Neutrophil (primary cell): ENCODE results near the gene CRIP1.

Source experiments
- H3K27ac ChIP-seq: fragments of 200-600 bp; sonication (generic); 2 replicates; pipeline ENCODE4 v1.5.1; 2016; ENCODE audit warnings: mild to moderate bottlenecking, moderate library complexity
- H3K27me3 ChIP-seq: fragments of 200-600 bp; sonication (generic); 2 replicates; pipeline ENCODE4 v1.6.0; 2016; ENCODE audit warnings: mild to moderate bottlenecking
- H3K36me3 ChIP-seq: fragments of 200-600 bp; sonication (generic); 2 replicates; pipeline ENCODE4 v1.5.1; 2017
- H3K4me1 ChIP-seq, 2 experiments: fragments of 200-600 bp in 1 of 2; sonication (generic) in 1 of 2; 1 replicate in 1 of 2; 2 replicates in 1 of 2; pipeline versions ENCODE4 v1.5.1 to v1.6.1; 2013 to 2016; ENCODE audit warnings: low read depth in 1 of 2, low read length in 1 of 2, mild to moderate bottlenecking in 1 of 2, moderate library complexity in 1 of 2; ENCODE audit not compliant: control insufficient read depth in 1 of 2, insufficient read depth in 1 of 2
- H3K4me3 ChIP-seq, 2 experiments: fragments of 200-600 bp in 1 of 2; sonication (generic) in 1 of 2; 1 replicate in 1 of 2; 2 replicates in 1 of 2; pipeline ENCODE4 v1.5.1; 2013 to 2016; ENCODE audit warnings: low read depth in 1 of 2, low read length in 1 of 2, mild to moderate bottlenecking in 1 of 2, moderate library complexity in 1 of 2
- H3K9me3 ChIP-seq: fragments of 200-600 bp; sonication (generic); 2 replicates; pipeline ENCODE4 v1.5.1; 2016
- CTCF ChIP-seq: fragments of 200-600 bp; sonication (generic); IDR thresholded peaks from 2 replicates; pipeline ENCODE4 v1.5.1; 2016; ENCODE audit warnings: antibody characterized with exemption

CRIP1 gene

GRCh38 chr14:105453847-105454246, 32.8 kb upstream of the CRIP1 start:
- H3K27me3 ChIP-seq = no peaks in the 10 kb centered on the region
- no peaks in the 10 kb centered on the region for H3K9me3 ChIP-seq
- H3K27ac ChIP-seq = no peak overlapping the region
- TF ChIP-seq CTCF = no peak
- no peak overlapping the region for H3K4me3 ChIP-seq
- no peaks in the 10 kb centered on the region for H3K4me1 ChIP-seq
- H3K36me3 ChIP-seq = peaks cover 58% of the 10 kb centered on the region

- Histone ChIP-seq H3K27me3 (no peaks in the 10 kb centered on the region), H3K4me3 (no peak overlapping the region), H3K9me3 (no peaks in the 10 kb centered on the region), H3K27ac (no peak overlapping the region), H3K4me1 (no peaks in the 10 kb centered on the region), H3K36me3 (peaks cover 54% of the 10 kb centered on the region)
- no peak for TF ChIP-seq CTCF
Measured at GRCh38 chr14:105455086-105455640, 31.5 kb upstream of the CRIP1 start.

- H3K27ac ChIP-seq = no peak overlapping the region
Measured at GRCh38 chr14:105455766-105456660, 30.7 kb upstream of the CRIP1 start.

GRCh38 chr14:105456736-105457617, 29.7 kb upstream of the CRIP1 start:
- Histone ChIP-seq H3K9me3 (no peaks in the 10 kb centered on the region), H3K4me3 (no peak overlapping the region), H3K27ac (no peak overlapping the region), H3K27me3 (no peaks in the 10 kb centered on the region), H3K4me1 (no peaks in the 10 kb centered on the region), H3K36me3 (peaks cover 57% of the 10 kb centered on the region)
- no peak for TF ChIP-seq CTCF

More at GRCh38 chr14:105455766-105456660, 30.7 kb upstream of the CRIP1 start:
- H3K4me3 ChIP-seq = no peak overlapping the region
- no peak for TF ChIP-seq CTCF
- H3K9me3 ChIP-seq = no peaks in the 10 kb centered on the region
- no peaks in the 10 kb centered on the region for H3K27me3 ChIP-seq
- no peaks in the 10 kb centered on the region for H3K4me1 ChIP-seq
- peaks cover 54% of the 10 kb centered on the region for H3K36me3 ChIP-seq

GRCh38 chr14:105458010-105458409, 28.7 kb upstream of the CRIP1 start:
- Histone ChIP-seq H3K4me3 (no peak overlapping the region), H3K4me1 (no peaks in the 10 kb centered on the region), H3K27ac (no peak overlapping the region), H3K9me3 (no peaks in the 10 kb centered on the region), H3K36me3 (peaks cover 55% of the 10 kb centered on the region), H3K27me3 (no peaks in the 10 kb centered on the region)
- TF ChIP-seq CTCF = no peak
